Measurements from ENCODE around the gene SWAP70. TPM values are rescaled to one million over a fixed set of nuclear protein-coding genes. Genes with fewer than 3 reads are reported as not detected.

Gene SWAP70
- total and polyA plus RNA-seq, 10 of the 15 experiments (the other 5 are each of a cell fraction or from before 2014, with no cell fraction given), result 20.6 to 62.4 (median 41.7) TPM

GRCh38 chr11:9747229-9747628 is 83.4 kb downstream of the SWAP70 start (continued):
- TF ChIP-seq, protein P1, sequence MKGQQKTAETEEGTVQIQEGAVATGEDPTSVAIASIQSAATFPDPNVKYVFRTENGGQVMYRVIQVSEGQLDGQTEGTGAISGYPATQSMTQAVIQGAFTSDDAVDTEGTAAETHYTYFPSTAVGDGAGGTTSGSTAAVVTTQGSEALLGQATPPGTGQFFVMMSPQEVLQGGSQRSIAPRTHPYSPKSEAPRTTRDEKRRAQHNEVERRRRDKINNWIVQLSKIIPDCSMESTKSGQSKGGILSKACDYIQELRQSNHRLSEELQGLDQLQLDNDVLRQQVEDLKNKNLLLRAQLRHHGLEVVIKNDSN (IDR thresholded peaks at IDR 0.05; ENCODE audit: borderline replicate concordance, extremely low read length, insufficient read depth, low read depth, low read length), result no peak
- TF ChIP-seq, protein P2, sequence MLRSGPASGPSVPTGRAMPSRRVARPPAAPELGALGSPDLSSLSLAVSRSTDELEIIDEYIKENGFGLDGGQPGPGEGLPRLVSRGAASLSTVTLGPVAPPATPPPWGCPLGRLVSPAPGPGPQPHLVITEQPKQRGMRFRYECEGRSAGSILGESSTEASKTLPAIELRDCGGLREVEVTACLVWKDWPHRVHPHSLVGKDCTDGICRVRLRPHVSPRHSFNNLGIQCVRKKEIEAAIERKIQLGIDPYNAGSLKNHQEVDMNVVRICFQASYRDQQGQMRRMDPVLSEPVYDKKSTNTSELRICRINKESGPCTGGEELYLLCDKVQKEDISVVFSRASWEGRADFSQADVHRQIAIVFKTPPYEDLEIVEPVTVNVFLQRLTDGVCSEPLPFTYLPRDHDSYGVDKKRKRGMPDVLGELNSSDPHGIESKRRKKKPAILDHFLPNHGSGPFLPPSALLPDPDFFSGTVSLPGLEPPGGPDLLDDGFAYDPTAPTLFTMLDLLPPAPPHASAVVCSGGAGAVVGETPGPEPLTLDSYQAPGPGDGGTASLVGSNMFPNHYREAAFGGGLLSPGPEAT (IDR thresholded peaks at IDR 0.05; ENCODE audit: low read depth), result no peak
- no peak for TF ChIP-seq ZNF217 (IDR thresholded peaks at IDR 0.05)
- no peak for TF ChIP-seq TCF3 (IDR thresholded peaks at IDR 0.05; ENCODE audit: borderline replicate concordance, insufficient read depth, low read depth, low read length)

DNA sequence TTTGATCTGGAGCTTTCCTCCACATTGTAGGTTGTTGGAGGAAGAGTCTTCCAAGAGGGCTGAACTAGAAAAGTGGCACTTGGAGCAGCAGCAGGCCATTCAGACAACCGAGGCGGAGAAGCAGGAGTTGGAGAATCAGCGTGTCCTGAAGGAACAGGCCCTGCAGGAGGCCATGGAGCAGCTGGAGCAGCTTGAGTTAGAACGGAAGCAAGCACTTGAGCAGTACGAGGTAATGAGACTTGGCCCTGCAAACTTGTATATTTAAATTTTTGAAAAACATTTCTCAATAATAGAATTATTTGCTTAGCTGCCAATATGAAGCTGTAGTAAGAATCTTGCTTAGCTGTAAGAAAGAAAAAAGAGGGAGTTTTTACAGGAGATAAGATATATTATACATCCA is 84.0 kb downstream of the SWAP70 start:
- WGBS (ENCODE audit: insufficient coverage, insufficient replicate concordance, low lambda C conversion rate, missing lambda C conversion rate), result 85% methylated on average over 5 of the region's 5 CpGs
- Histone ChIP-seq H3K4me2 (ENCODE audit: control insufficient read depth, insufficient read depth) (no peak overlapping the region), H3K27ac (ENCODE audit: control insufficient read depth, insufficient read depth) (no peak overlapping the region), H3K4me1 (ENCODE audit: control insufficient read depth, insufficient read depth, low read length) (peaks cover 38% of the 10 kb centered on the region), H3K27me3 (replicated peaks in 1 of 2; ENCODE audit: control insufficient read depth in 2 of 2, insufficient read depth in 2 of 2, low read length in 1 of 2) (no peaks in the 10 kb centered on the region), H3K9ac (ENCODE audit: control insufficient read depth, insufficient read depth, low read length) (no peak overlapping the region), H3K4me3 (no peak overlapping the region), H3K79me2 (ENCODE audit: control insufficient read depth, insufficient read depth, low read length) (peaks cover 6% of the 10 kb centered on the region), H2AFZ (ENCODE audit: control insufficient read depth, low read depth, low read length) (no peak overlapping the region), H4K20me1 (ENCODE audit: control insufficient read depth, insufficient read depth) (no peaks in the 10 kb centered on the region), H3K9me3 (replicated peaks; ENCODE audit: control insufficient read depth, insufficient read depth, low read length) (no peaks in the 10 kb centered on the region), H3K36me3 (ENCODE audit: control insufficient read depth in 2 of 2, insufficient read depth in 2 of 2, low read length in 1 of 2) (peaks cover 2 to 9% of the 10 kb centered on the region in 2 experiments; a peak in 2 of 4 replicates)
- ATAC-seq, result no peak
- in situ Hi-C loops (cut with MboI) (no loop called here), intact Hi-C loops (cut with micrococcal nuclease; ENCODE audit: unreplicated experiment) (loop anchor here (1.0 to 5.0 kb wide), 6 partner anchors 86 to 286 kb away; partner anchors contain the start of genes SWAP70 and ZNF143)
- ChIA-PET CTCF (interaction anchor here (0.6 to 9.2 kb wide), 51 partner anchors 10 to 582 kb away, joined by 3 to 126 read pairs (median 5); partner anchors contain the start of genes WEE1 and ZNF143), POLR2A (interaction anchor here (1.0 to 2.0 kb wide), 5 partner anchors 21 to 169 kb away, joined by 3 to 11 read pairs (median 4); no protein-coding TSS in a partner anchor), SMC1A (ENCODE audit: uncharacterized antibody, unreplicated experiment) (interaction anchor here (0.7 to 7.8 kb wide), 36 partner anchors 9 to 582 kb away, joined by 3 to 84 read pairs (median 5); no protein-coding TSS in a partner anchor), RAD21 (ENCODE audit: unreplicated experiment) (interaction anchor here (0.6 to 5.1 kb wide), 31 partner anchors 11 to 241 kb away, joined by 3 to 53 read pairs (median 5); partner anchors contain the start of genes SWAP70 and WEE1)
- DNase-seq (ENCODE audit: low read depth, low spot score), result no peak
- TF ChIP-seq POLR2A (IDR thresholded peaks at IDR 0.05; ENCODE audit: low read depth, low read length), result no peak
- no peak for TF ChIP-seq ZNF274 (IDR thresholded peaks at IDR 0.05; ENCODE audit: insufficient read depth, insufficient read length)
- TF ChIP-seq MLLT1 (IDR thresholded peaks at IDR 0.05), result no peak
- TF ChIP-seq CHD4 (IDR thresholded peaks at IDR 0.05), result no peak
- TF ChIP-seq, protein P3, sequence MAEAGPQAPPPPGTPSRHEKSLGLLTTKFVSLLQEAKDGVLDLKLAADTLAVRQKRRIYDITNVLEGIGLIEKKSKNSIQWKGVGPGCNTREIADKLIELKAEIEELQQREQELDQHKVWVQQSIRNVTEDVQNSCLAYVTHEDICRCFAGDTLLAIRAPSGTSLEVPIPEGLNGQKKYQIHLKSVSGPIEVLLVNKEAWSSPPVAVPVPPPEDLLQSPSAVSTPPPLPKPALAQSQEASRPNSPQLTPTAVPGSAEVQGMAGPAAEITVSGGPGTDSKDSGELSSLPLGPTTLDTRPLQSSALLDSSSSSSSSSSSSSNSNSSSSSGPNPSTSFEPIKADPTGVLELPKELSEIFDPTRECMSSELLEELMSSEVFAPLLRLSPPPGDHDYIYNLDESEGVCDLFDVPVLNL (IDR thresholded peaks at IDR 0.05; ENCODE audit: low read depth, low read length), result no peak
- no TSS peak for BruUV-seq (replicated peaks)
- FAIRE-seq, result no peak

Data from GM12878 (cell line).